Fibroblast of lung (primary cell): ENCODE data around the gene RPS6KA2. TPM values are rescaled to one million over a fixed set of nuclear protein-coding genes. Genes with fewer than 3 reads are reported as not detected.

Source experiments
- DNase-seq, 2 donors: peaks; one replicate each; pipeline versions ENCODE4 v3.0.0 to v3.0.0-alpha.2; 2010; ENCODE audit warnings: low read depth in 2 of 2
- H2AFZ ChIP-seq: 2 replicates; pipeline ENCODE4 v1.5.1; 2012; ENCODE audit warnings: low read length, control low read depth, inconsistent platforms
- H3K27ac ChIP-seq: 2 replicates; pipeline ENCODE4 v1.5.1; 2011; ENCODE audit warnings: low read length, control low read depth; ENCODE audit not compliant: insufficient read depth
- H3K27me3 ChIP-seq: 2 replicates; pipeline ENCODE4 v1.5.1; 2011; ENCODE audit warnings: mild to moderate bottlenecking, low read length; ENCODE audit not compliant: control insufficient read depth, insufficient read depth
- H3K36me3 ChIP-seq: 2 replicates; pipeline ENCODE4 v1.5.1; 2011; ENCODE audit warnings: low read length; ENCODE audit not compliant: control insufficient read depth, insufficient read depth
- H3K4me1 ChIP-seq: 2 replicates; pipeline ENCODE4 v1.5.1; 2011; ENCODE audit warnings: low read length; ENCODE audit not compliant: control insufficient read depth, insufficient read depth; ENCODE audit errors: extremely low read depth
- H3K4me2 ChIP-seq: 2 replicates; pipeline ENCODE4 v1.5.1; 2011; ENCODE audit warnings: low read length, control low read depth; ENCODE audit not compliant: insufficient read depth; ENCODE audit errors: extremely low read depth
- H3K4me3 ChIP-seq, 4 experiments: fragments of 200-600 bp in 1 of 4; sonication (generic) in 1 of 4; replicated peaks in 1 of 4; 2 replicates each; pipeline ENCODE4 v1.5.1; 2011 to 2016; ENCODE audit warnings: low read length in 4 of 4, low read depth in 3 of 4, mild to moderate bottlenecking in 3 of 4, control low read depth in 2 of 4, inconsistent platforms in 1 of 4, mixed read lengths in 1 of 4; ENCODE audit not compliant: insufficient read depth in 1 of 4; ENCODE audit errors: control extremely low read depth in 1 of 4
- H3K79me2 ChIP-seq: 2 replicates; pipeline ENCODE4 v1.5.1; 2012; ENCODE audit warnings: mild to moderate bottlenecking, low read length, inconsistent platforms; ENCODE audit not compliant: control insufficient read depth, insufficient read depth
- H3K9ac ChIP-seq: 2 replicates; pipeline ENCODE4 v1.5.1; 2011; ENCODE audit warnings: mild to moderate bottlenecking, low read length, control low read depth; ENCODE audit not compliant: insufficient read depth
- H3K9me3 ChIP-seq: 2 replicates; pipeline ENCODE4 v1.5.1; 2012; ENCODE audit warnings: low read depth, low read length; ENCODE audit not compliant: control insufficient read depth, insufficient read depth
- H4K20me1 ChIP-seq: 2 replicates; pipeline ENCODE4 v1.5.1; 2011; ENCODE audit warnings: low read length; ENCODE audit not compliant: control insufficient read depth, insufficient read depth; ENCODE audit errors: extremely low read depth
- CTCF ChIP-seq, 2 donors: IDR thresholded peaks in 1 of 2; conservative IDR thresholded peaks in 1 of 2; 1 replicate in 1 of 2; 2 replicates in 1 of 2; pipeline ENCODE4 v1.5.1; 2011 to 2012; ENCODE audit warnings: low read length in 2 of 2, control low read depth in 1 of 2, inconsistent platforms in 1 of 2, low read depth in 1 of 2, mild to moderate bottlenecking in 1 of 2
- polyA plus RNA-seq, 2 donors: library from polyadenylated mRNA; depleted of rRNA in 1 of 2; stranded (reverse) in 1 of 2; unstranded in 1 of 2; fragments of >200 nt; gene quantifications; 2 replicates each; pipeline ENCODE4 v1.2.1, GENCODE V29; 2011 to 2012; ENCODE audit warnings: missing spikeins in 1 of 2
- total RNA-seq: library from RNA; depleted of rRNA; stranded (reverse); fragments of >200 nt; gene quantifications from 2 replicates; pipeline ENCODE4 v1.2.1, GENCODE V29; 2014

Gene RPS6KA2
- total and polyA plus RNA-seq, 2 donors (not counting 1 experiment from before 2014, with no cell fraction given): 66.8 to 116 TPM

- Histone ChIP-seq H3K79me2 (no peaks in the 10 kb centered on the region), H3K36me3 (no peaks in the 10 kb centered on the region), H3K9me3 (no peaks in the 10 kb centered on the region), H3K27me3 (no peaks in the 10 kb centered on the region), H3K9ac (no peak overlapping the region), H3K4me2 (no peak overlapping the region), H2AFZ (no peak overlapping the region), H3K4me1 (peaks cover 2% of the 10 kb centered on the region), H3K4me3 (no peak overlapping the region), H4K20me1 (no peaks in the 10 kb centered on the region), H3K27ac (no peak overlapping the region)
- peak in 1 of 2 donors; percentile 24 for DNase-seq
- TF ChIP-seq CTCF (conservative IDR thresholded peaks at IDR 0.05 in 1 of 2, IDR thresholded peaks at IDR 0.05 in 1 of 2; ENCODE audit: low read depth in 1 of 2, low read length in 2 of 2): no peak
Observed at GRCh38 chr6:166360243-166361076, 266.6 kb downstream of the RPS6KA2 start.

Other genes starting within 250 kb of the RPS6KA2 start
- 16.4 and 19.3 TPM in 2 replicates for gene MPC1, start 244.3 kb downstream of the RPS6KA2 start, total RNA-seq
- 28.7 and 36.7 TPM in 2 replicates for gene MPC1, start 244.3 kb downstream of the RPS6KA2 start, polyA plus RNA-seq
- 2.3 and 5.0 TPM in 2 replicates for gene RAMACL, start 40.6 kb downstream of the RPS6KA2 start, total RNA-seq
- gene RAMACL, start 40.6 kb downstream of the RPS6KA2 start, polyA plus RNA-seq: 0.20 and 0.22 TPM in 2 replicates